ENCODE results near the gene ZNF507.
"Not testable (repeated sequence)": the region's sequence is repeated elsewhere in the genome, so short reads cannot be mapped to it uniquely, and the experiment has no call there.

The ZNF507 gene

DNA sequence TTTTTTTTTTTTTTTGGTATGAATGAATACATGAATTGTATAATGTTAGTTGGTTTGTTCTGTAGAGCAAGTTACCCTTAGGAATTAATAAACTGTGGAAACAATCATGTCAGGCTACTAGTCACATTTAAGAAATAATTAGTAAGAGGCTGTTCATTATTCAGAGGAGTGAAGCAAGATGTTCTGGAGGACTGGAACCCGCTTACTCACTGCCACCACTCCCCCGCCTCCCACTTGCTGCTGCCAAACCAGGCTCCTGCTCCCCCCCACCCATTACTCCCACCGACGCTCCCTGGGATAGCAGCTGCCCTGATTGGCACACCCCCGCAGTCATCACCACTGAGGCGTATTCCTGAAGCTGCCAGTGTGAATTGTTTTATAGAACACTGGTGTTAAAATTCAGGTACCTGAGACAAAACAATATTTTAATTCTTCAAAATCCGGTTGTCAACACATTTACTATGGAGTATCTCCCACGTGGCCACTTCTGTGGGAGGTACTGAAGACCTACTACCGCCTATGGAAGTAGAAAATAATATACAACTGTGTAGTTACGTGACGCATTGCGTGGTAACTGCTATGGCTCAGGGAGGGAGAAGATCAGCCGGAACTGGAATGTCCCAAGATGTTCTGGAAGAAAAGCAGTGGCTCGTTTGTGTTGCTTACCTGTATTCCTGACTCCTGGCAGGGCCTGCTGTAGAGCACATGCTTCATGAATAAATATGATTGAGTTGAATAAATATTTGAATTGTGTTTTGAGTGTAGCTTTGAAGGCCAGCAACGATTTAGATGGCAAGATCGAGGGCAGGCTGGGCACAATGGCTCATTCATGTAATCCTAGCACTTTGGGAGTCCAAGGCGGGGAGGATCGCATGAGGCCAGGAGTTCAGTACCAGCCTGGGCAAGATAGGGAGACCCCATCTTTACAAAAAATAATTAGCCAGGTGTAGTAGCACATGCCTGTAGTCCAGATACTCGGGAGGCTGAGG lies 61.9 kb downstream of the ZNF507 start:
- DNase-seq (ENCODE audit: low read depth in 3 of 3): no peak

DNA sequence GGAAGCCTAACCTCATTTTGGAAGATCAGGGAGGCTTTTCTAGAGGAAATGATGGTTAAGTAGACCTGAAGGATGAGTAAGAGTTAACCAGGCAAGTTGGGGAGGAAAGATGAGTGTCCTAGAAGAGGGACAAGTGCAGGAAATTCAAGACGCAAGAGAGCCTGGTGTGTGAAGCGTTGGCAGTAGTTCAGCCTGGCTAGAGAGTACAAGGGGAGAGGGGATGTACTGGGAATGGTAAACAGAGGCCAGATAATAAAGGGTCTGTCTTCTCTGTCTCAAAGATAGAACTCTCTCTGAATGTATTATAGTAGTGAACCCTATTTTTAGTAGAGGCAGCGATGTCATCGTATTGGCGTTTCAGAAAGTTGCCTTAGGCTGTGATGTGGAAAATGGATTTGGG lies 69.8 kb downstream of the ZNF507 start:
- DNase-seq (ENCODE audit: low read depth in 3 of 3): no peak

DNA sequence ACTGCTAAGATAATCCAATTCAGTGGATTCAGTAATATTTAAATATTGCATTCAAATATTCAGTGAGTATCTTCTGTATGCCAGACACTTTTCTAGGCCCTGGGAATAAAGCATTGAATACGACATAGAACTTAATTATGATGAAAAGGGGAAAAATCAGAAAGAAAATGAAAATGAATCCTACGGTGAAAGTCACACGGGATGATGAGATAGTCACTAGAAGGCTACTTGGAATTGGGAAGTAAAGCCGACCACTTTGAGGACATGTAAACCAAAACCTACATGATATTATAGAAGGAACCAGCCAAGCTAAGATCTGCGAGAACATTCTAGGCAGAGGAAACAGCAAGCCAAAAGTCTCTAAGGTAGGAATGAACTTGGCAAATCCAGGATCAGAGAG lies 70.3 kb downstream of the ZNF507 start:
- DNase-seq (ENCODE audit: low read depth in 3 of 3): no peak

GRCh38 chr19:32416749-32417456 lies 71.5 kb downstream of the ZNF507 start:
- DNase-seq (ENCODE audit: low read depth in 3 of 3): no peak

DNA sequence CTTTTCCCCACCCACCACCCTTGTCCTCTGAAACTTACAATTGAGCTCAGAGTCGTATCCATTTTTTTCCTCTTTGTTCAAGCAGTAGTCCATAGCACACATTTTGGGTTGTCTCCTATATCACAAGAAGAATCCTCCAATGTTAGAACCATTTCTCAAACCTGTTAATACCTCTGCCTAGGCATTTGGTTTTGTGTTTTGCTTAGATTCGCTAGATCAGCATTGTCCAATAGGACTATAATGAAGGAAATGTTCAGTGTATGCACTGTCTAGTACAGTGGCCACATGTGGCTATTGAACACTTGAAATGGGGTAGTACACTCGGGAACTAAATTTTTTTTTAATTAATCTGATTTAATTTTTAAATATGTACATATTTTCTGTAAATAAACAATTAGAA lies 72.7 kb downstream of the ZNF507 start:
- DNase-seq (ENCODE audit: low read depth in 3 of 3): no peak

DNA sequence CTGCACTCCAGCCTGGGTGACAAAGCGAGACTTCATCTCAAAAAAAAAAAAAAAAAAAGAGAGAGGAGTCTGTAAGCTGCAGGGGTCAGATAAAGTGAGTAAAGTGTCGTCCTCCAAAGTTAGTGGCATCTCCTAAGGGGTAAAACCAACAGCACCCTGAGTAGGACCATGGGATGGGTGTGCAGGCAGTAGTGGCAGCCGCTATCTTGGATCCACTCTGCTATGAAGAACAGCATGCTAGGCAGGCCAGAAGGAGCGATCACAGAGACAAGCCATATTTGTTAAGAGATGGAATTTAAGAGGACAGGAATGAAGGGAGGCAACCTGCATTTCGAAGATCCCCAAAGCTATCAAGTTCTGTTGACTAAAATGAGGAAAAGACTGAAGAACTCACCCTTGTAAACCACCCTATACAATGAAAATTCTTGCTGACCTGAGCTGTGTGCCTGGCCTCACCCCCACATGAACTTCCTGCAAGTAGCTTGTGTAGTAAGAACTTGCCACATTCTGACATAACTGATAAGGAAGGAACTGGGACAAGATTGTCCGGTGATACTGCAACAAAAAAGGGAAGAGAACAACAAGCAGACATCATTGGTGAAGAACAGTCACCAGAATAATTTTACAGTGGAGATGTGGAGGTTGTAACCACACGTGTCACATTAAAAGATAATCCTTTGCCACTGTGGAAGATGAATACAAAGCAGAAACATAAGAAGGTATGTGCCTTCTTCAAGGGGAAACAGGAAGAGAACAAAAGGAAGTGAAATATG lies 76.4 kb downstream of the ZNF507 start:
- no peak for DNase-seq (ENCODE audit: low read depth in 3 of 3)

- no peak for DNase-seq (ENCODE audit: low read depth in 3 of 3)
Observed at GRCh38 chr19:32422435-32422834, 77.0 kb downstream of the ZNF507 start.

GRCh38 chr19:32423944-32424343 lies 78.5 kb downstream of the ZNF507 start:
- not testable (repeated sequence) for DNase-seq (ENCODE audit: low read depth in 3 of 3)

- no peak for DNase-seq (ENCODE audit: low read depth in 3 of 3)
Observed at GRCh38 chr19:32427536-32427935, 82.1 kb downstream of the ZNF507 start.

- no peak for DNase-seq (ENCODE audit: low read depth in 3 of 3)
Observed at GRCh38 chr19:32436692-32437091, 91.3 kb downstream of the ZNF507 start.

GRCh38 chr19:32437096-32437495 lies 91.7 kb downstream of the ZNF507 start:
- DNase-seq (ENCODE audit: low read depth in 3 of 3): no peak

Measured in stimulated activated CD4-positive, alpha-beta T cell treated with anti-CD3 and anti-CD28 coated beads, TNF-alpha, amount 100 ng/mL, for 48 hours (primary cell).